Tongue (tissue), 2 donors: ENCODE measurements around the gene DKK3. TPM values are rescaled to one million over a fixed set of nuclear protein-coding genes. Genes with fewer than 3 reads are reported as not detected.

Source experiments
- DNase-seq: peaks from one replicate; pipeline ENCODE4 v3.0.0-alpha.2; 2015
- total RNA-seq: library from RNA; depleted of rRNA; stranded (reverse); fragments of >200 nt; gene quantifications from one replicate; pipeline ENCODE4 v1.2.3, GENCODE V29; 2014

Gene DKK3
- total RNA-seq, 1 donor from 2014 or later, result 145 TPM

DNA sequence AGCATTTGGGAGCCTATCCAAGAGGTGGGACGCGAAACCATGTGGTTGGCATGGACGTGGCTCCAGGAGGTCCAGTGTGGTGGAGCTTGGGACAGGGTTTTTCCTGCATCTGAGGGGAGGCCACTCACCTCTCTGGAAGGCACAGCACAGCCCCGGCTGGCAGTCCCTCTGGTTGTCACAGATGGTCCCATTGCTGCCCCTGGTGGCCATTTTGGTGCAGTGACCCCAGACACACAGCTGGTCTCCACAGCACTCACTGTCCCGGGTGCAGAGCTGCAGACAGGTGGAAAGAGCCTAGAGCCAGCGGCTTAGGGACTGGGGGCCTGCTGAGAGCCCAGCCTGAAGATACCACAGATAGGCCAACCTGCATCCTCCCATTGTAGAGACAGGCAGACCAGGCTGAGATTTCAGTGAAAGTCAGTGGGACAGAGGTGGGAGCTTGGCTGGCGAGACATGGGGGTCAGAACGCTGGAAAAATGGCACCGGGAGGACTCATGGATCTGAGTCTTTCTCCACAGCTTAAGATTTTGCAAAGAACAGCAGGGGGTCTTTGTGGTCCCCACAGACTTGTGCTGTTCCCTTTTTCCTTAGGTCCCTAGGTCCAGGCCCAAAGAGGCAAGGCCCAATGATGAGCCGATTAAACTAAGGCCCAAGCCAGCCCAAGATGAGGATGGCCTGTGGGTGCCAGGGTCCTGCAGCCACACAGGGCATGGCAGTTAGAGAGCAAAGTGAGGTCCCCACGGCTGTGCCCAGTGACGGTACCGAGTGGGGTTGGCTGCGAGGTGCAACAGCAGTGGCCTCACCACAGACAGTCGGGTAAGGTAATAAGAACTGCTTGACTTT is 41.4 kb downstream of the DKK3 start:
- DNase-seq, result peak; percentile 87

DNA sequence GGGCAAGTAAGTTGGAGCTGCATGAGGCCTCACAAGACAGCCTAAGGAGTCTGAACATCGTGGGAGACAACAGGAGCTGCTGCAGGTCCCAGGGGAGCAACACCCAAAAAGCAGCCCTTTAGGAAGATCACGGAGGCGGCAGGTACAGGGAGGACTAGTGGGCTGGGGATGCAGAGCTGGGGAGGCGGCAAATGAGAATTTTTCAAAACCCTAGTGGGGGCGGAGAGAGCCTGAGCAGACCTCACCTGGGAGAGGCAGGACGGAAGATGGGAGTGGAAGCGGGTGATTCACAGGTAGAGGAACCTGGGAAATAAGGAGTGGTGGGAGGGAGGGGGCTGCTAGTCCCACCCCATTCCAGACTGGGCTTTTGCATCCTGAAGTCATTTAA is 42.1 kb downstream of the DKK3 start:
- DNase-seq, result no peak

DNA sequence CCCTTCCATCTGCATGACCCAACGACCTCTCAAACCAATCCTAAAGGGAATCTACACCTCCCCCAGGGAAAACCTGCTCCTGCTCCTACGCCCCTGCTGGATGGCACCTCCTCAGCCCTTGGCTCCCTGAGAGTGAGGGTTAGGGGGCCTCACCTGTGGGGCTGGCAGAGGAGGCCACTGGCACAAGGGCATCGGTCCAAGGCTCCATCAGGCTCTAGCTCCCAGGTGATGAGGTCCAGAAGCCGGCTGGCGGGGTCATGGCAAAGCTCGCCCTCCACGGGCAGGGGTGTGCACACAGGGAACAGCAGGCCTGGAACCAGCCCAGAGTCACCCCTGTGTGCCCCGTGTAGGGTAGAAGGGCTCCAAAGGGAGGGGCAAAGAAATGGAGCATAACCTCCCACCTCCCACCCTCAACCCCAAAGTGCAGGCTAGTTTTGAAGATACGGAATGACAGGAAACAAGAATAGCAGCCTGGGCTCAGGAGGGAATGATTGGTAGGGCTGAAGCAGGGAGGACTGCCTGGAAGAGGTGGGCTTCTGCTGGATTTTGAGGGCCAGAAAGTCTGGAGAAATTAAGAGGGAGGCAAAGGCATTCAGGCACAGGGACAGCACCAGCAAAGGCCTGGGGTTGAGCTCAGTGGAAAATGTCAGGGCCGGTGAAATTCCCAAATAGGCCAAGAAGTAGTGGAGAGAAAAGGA is 42.6 kb downstream of the DKK3 start:
- DNase-seq, result no peak

DNA sequence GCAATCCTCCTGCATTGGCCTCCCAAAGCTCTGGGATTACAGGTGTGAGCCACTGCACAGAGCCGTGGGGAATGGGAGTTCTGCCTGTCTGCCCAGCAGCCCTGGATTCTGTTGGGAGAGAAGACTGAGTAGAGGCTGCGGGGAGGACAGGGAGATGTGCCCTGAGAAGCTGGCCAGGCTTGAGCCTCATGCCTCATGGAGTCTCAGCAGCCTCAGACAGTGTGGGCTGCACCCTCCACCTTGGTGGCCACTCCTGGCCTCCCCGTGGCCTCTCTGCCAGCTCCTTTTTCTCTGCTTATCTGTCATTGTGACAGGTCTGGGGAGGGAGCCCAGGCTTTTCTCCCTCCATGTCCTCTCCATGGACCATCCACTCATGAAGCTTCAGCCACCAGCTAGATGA is 43.2 kb downstream of the DKK3 start:
- DNase-seq, result no peak

DNA sequence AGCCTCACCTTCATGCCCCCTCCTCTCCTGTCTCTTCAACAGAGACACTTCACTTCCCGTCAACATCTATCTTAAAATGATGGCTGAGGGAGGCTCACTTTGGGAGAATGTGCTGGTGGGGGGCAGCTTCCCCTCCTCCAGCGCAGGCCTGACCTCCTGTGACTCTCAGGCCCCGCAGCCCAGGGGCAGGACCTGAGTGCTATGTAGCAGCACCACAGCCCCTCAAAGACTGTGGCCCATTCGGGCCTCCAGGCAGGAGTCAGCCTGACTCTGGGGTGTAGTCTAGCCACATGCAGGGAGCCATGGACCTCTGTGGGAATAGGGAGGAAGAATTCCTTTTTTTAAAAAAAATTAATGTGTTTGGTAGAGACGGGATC is 43.7 kb downstream of the DKK3 start:
- DNase-seq, result no peak

DNA sequence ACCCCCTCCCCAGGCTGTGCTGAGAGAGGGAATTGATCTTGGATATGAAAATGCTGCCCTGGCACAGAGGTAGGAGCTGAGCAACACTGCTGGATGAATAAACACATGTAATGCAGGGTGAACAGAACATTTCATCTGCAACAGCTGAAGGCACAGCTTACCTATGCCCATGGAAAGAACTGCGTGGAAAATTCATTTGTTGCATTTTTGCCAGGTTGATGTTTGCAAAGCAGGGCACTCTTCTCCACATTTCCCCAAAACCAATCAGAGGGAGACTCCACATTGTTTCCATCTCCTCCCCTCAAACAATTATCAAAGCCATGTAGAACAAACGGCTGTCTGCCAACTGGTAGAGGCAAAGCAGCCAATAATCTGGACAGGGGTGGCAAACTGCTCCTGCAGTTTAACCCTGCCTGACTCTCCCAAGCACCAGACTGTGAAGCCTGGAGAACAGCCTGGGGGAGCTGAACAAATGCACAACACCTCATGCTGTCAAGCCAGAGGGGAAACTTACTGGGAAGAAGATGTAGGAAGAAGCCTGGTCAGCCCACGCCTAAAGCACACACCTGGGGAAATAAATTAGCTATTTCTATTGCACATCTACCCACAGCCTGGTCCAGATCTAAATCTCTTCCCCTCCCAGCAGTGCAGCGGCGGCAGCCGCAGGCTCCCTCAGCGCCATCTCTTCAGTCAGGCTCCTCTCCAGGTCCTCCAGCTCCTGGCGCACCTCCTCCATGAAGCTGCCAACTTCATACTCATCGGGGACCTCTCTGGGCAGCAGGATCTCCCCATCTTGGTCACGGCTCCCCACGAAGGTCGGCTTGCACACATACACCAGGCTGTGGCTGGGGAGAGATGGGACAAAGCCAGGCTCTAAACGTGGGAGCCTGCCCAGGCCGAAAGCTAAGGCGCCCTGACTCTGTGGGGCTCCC is 44.3 kb downstream of the DKK3 start:
- peak; percentile 35 for DNase-seq

DNA sequence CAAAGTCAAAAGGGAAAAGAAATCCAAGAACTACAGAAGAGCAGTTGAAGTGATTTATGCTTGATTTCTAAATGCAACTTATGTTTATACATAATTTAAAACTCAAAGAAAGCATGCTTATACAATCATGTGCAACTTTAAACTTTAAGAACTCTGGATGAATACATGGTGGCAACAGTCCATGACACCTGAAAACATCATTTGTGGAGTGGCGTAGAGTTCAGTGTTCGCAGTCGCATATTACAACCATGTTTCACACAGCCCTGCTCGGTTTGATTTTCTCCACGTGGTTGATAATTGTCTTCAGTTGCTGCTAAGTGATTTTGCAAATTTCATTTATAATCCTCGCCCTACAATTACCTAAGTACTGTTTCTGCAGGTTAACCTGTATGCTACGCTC is 45.4 kb downstream of the DKK3 start:
- DNase-seq, result peak; percentile 63

DNA sequence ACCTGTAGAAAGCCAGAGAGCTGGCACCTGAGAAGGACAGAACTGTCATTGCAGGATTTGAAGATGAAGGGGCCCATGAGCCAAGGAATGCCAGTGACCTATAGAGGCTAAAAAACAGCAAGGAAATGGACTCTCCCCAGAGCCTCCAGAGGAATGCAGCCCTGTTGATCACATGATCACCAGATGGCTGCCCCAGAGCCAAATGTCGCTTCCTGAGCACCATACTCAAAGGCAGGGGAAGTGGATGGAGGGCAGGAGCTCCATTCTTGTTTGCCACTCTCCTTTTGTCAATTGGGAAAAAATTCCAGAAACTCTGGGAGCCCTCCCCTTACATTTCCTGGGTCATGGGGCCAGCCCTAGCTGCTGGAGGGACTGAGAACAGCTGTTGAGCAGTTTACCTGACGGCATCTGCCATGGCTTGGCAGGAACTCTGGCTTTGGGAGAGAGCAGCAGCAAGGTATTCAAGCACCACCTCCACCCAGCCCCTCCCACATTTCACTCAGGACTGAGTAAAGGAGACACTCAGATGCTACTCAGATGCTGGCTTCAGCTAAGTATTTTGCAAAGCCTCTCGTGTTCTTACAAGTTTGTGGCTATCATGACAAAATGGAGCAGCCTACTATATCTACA is 46.9 kb downstream of the DKK3 start:
- DNase-seq, result no peak

DNA sequence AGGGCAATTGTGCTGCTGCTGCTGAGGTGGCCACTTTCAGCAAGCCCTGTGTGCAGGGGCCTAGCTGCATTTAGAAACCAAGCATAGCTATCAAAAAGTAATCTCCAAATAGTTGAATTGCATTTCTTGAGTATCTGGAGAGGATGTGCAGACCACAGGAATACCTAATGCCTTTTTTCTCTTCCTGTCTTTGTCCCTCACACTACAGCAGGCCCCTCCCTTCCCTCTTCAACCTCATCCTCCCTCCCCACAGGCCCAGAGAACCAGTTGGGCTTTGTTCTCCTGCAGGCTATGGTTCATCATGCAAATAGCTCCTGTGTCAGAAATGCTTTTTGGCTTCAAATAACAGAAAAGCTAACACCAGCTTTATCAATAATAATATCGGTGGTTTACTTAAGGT is 47.7 kb downstream of the DKK3 start:
- DNase-seq, result no peak

DNA sequence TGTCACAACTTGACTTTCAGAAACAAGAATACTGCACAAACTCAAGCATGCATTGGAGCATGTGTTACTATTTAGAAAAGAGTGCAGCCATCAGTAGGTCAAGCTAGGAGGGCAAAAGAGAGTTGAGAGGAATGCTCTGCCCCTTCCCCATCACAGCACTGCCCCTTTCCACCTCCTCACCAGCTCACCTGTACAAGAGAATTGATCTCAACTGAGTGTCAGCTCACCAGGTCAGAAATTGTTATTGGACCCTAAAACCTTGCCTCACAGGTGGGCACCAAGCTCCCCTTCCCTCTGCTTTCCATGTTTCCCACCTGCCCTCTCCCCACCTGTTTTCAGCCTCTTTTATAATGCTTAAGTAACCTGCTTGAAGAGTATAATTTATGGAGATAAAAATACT is 48.8 kb downstream of the DKK3 start:
- DNase-seq, result no peak

DNA sequence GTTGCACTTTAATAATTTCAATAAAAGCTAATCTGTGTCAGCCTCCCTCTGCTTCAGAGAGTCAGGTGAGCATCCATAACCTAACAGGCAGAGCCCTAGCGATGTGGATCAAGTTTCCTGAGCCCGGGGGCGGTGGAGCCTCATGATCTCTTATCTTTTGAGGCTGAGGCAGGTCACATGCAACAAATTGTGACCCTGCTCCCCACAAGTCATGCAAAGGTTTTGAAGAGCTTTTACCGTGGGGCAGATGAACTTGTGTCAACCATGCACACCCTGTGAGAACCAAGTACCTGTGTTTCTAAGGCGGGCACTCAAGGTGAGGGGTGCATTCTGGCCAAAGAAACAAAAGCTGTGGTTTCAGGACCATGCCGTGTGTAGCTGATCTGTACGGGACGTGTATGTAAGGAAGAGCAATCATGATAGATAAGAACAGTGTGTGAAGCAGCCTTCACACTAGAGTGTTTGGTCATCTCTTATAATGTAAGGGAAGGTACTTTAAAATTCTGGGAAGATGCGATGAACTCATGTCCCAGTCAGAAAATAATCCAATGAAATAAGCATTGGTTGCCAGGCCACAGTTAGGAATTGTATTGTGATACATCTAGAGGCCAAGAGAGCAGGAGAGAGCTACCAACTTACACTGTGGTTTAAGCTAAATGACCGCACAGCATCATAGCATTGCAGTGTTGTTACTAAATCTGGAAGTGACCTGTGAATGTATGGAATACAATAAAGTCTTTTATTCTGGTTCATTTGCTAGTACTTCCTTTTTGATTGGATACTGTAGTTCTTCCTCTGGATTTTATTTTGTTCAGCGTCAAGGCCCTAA is 49.8 kb downstream of the DKK3 start:
- no peak for DNase-seq

DNA sequence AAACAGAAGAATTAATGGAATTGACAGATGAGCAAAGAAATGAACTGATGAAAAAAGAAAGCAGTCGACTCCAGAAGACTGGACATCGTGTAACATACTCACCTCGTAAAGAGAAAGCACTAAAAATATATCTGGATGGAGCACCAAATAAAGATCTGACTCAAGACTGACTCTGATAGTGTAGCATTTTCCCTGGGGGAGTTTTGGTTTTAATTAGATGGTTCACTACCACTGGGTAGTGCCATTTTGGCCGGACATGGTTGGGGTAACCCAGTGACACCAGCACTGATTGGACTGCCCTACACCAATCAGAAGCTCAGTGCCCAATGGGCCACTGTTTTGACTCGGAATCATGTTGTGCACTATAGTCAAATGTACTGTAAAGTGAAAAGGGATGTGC is 52.4 kb downstream of the DKK3 start:
- DNase-seq, result no peak

DNA sequence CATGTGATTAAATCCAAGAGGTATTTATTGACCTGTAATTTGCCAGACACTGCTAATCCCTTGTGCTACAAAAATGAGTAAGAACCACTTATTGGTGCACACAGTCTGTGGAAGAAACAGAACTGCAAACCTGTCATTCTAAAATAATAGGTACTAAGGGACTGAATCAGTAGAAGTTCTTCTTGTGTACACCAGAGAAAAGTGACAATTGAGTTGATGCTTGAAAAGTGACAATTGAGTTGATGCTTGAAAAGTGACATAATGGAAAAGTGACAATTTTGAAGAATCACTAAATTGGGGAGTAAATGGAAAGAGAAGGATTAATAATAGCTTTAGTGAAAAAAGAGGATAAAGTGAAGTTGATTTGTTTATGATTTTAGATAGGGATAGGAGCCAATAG is 56.4 kb downstream of the DKK3 start:
- DNase-seq, result no peak

DNA sequence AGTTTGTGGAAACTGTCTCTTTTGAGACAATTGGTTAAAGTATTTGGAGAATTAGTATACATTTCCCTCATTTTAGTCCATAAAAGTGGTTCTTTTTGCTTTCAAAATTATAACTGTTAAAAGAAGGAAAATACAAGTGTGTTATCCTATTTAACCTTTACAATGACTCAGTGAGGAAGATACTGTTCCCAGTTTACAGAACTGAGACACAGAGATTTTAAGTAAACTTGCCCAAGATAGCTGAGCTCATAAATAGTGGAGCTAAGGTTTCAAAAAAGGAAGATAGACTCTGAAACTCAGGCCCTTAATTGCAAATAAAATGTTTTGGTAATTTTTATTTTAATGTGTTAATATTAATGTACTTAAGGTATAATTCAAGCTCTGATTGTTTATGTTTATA is 58.9 kb downstream of the DKK3 start:
- DNase-seq, result no peak

DNA sequence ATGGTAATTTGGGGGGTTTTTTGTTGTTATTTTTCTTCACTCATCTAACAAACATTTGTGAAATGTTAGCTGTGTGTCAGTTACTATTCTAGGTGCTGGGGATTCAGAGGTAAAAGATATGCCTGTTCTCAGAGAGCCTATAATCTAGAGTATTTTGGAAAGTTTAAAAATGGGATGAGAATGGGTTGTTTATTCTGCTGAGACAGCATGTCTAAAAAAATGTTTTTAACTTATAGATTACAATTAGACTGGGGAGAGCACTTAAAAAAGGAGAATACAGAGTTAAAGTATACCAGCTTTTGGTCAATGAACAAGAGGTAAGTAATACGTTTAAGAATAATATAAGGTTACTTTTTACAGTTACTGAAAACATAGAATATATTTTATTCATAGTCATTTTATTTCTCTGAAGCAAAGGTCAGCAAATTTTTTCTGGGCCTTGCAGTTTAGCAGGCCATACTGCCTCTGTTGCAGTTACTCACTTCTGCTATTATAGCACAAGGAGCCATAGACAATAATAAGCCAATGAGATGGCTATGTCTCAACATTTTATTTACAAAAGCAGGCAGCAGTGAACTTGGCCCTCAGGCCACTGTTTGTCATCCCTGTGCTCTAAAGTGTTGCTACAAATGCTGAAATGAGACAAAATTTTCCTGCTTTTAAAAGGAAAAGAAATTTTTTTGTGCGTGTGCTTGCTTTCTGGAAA is 60.0 kb downstream of the DKK3 start:
- DNase-seq, result no peak

DNA sequence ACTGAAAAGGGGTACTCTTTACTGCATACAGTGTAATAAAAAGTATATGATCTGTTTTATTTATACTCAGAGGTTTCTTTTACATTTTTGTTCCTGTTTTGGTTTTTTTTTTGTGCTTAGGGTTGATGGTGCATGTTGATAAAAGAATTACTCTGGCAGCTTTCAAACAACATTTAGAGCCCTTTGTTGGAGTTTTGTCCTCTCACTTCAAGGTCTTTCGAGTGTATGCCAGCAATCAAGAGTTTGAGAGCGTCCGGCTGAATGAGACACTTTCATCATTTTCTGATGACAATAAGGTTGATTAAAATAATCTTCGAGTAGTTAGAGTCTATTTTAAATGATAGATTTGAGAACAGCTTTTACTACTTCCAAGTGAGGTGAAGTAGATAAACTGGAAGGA is 60.6 kb downstream of the DKK3 start:
- DNase-seq, result no peak

DNA sequence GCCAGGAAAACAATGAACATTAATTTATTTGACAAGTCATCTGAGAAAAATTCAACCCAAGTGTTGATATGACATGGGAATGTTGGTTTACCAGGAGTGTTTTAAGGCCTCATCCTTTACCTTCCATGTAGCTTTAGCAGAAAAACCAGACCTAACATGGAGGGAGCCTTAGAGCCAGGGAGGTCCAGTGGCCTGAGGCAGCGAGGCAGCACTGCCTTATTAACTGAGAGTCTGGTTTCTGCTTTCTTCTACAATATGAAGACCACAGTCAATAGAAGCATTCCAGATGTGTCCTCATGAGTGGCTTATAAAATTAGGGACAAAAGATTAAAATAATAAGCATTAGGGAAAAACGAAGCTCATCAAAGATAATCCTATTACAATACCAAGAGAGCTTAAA is 61.5 kb downstream of the DKK3 start:
- DNase-seq, result no peak

DNA sequence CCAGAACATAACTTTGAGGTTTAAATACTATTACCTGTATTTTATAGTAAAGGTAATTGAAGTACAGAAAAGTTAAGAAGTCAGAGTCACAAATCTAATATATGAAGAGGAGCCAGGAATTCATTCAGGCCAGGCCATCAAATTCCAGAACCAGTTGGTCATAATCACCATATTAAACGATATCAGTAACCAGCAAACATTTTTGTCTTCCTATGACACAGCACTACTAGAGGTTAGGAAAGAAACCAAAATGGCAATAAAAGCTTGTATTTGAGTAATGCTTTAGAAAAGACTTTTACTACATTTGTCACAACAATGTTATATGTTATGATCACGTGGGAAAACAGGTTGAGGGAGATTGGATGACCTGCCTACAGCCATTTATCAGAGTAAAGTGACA is 62.2 kb downstream of the DKK3 start:
- DNase-seq, result no peak

DNA sequence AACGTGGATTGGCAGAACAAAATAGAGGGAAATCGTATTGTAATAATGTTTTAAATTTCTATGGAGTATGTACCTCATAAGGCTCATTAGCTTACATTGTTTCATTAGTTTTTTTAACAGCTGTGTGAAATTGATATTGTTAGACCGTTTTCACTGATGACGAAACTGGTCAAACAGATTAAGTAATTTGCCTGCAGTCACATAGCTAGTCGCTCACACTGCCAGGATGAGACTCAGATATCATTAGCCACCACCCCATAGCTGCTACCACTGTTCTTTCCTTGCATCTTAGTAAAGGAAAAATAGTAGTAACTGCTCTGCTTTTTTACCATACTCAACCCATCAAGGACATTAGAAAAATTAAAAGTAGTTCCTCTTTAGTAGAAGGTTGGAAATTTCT is 64.0 kb downstream of the DKK3 start:
- DNase-seq, result no peak

DNA sequence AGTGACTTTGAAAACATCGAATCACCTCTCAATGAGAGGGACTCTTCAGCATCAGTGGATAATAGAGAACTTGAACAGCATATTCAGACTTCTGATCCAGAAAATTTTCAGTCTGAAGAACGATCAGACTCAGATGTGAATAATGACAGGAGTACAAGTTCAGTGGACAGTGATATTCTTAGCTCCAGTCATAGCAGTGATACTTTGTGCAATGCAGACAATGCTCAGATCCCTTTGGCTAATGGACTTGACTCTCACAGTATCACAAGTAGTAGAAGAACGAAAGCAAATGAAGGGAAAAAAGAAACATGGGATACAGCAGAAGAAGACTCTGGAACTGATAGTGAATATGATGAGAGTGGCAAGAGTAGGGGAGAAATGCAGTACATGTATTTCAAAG is 65.8 kb downstream of the DKK3 start:
- no peak for DNase-seq

DNA sequence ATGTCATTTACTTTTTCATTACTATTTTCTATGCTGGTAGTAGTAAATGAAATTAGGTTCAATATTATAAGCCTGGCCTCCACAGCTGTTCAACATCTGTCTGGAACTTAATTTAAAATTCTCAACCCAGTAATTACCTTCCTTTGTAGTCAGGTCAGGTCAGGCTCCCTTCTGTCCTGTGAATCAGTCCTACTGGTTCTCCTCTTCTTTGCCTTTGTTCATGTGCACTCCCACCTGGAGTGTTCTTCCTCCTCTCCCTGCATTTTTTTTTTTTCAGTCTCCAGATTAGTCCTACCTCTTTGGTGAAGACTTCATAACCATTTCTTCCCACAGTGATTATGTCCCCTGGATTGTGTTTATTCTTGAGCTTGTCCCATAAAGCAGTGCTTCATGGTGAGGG is 67.9 kb downstream of the DKK3 start:
- DNase-seq, result no peak
